ENCODE data around the gene SH3RF3. TPM values are rescaled to one million over a fixed set of nuclear protein-coding genes. Genes with fewer than 3 reads are reported as not detected.

SH3RF3 gene
- total and polyA plus RNA-seq, 10 of the 15 experiments (the other 5 are each of a cell fraction or from before 2014, with no cell fraction given): 0.08 to 8.8 (median 2.3) TPM

GRCh38 chr2:109530712-109531111 lies 401.7 kb downstream of the SH3RF3 start:
- POLR2A ChIA-PET: no interaction called here

GRCh38 chr2:109531221-109531620 lies 402.2 kb downstream of the SH3RF3 start:
- in situ Hi-C loops (cut with MboI) (no loop called here), intact Hi-C loops (cut with micrococcal nuclease; ENCODE audit: unreplicated experiment) (no loop called here)
- Histone ChIP-seq H3K79me2 (ENCODE audit: control insufficient read depth, insufficient read depth, low read length) (no peaks in the 10 kb centered on the region), H3K36me3 (ENCODE audit: control insufficient read depth in 2 of 2, insufficient read depth in 2 of 2, low read length in 1 of 2) (no peaks in the 10 kb centered on the region), H3K27me3 (replicated peaks in 1 of 2; ENCODE audit: control insufficient read depth in 2 of 2, insufficient read depth in 2 of 2, low read length in 1 of 2) (no peaks in the 10 kb centered on the region), H2AFZ (ENCODE audit: control insufficient read depth, low read depth, low read length) (no peak overlapping the region), H3K27ac (ENCODE audit: control insufficient read depth, insufficient read depth) (no peak overlapping the region), H3K9me3 (replicated peaks; ENCODE audit: control insufficient read depth, insufficient read depth, low read length) (no peaks in the 10 kb centered on the region; the same call in 2 of the 3 replicates), H3K4me1 (ENCODE audit: control insufficient read depth, insufficient read depth, low read length) (no peaks in the 10 kb centered on the region), H3K4me3 (no peak overlapping the region), H3K4me2 (ENCODE audit: control insufficient read depth, insufficient read depth) (no peak overlapping the region), H3K9ac (ENCODE audit: control insufficient read depth, insufficient read depth, low read length) (no peak overlapping the region), H4K20me1 (ENCODE audit: control insufficient read depth, insufficient read depth) (no peaks in the 10 kb centered on the region)
- DNase-seq (ENCODE audit: low read depth, low spot score) (no peak), FAIRE-seq (no peak), ATAC-seq (no peak)
- 36% methylated on average over 5 of the region's 5 CpGs for WGBS (ENCODE audit: insufficient coverage, insufficient replicate concordance, low lambda C conversion rate, missing lambda C conversion rate)
- ChIA-PET POLR2A (no interaction called here), RAD21 (ENCODE audit: unreplicated experiment) (interaction anchor here (1.9 kb wide), 1 partner anchor 15 kb away, joined by 8 read pairs; no protein-coding TSS in a partner anchor), CTCF (interaction anchor here (1.5 kb wide), 1 partner anchor 15 kb away, joined by 4 read pairs; no protein-coding TSS in a partner anchor), SMC1A (ENCODE audit: uncharacterized antibody, unreplicated experiment) (no interaction called here)
- BruUV-seq (replicated peaks): no TSS peak
- TF ChIP-seq BMI1 (IDR thresholded peaks at IDR 0.05; ENCODE audit: borderline replicate concordance) (no peak), EZH2 (IDR thresholded peaks at IDR 0.05; ENCODE audit: borderline replicate concordance, control insufficient read depth, low read depth, low read length) (no peak), EGR1 (IDR thresholded peaks at IDR 0.05; ENCODE audit: borderline replicate concordance in 1 of 2, low read depth in 2 of 2, low read length in 2 of 2) (no peak), CREM (IDR thresholded peaks at IDR 0.05; ENCODE audit: low read depth) (no peak), RELB (IDR thresholded peaks at IDR 0.05; ENCODE audit: low read depth) (no peak), ZNF217 (IDR thresholded peaks at IDR 0.05) (no peak)

More at GRCh38 chr2:109530712-109531111, 401.7 kb downstream of the SH3RF3 start:
- Histone ChIP-seq H3K4me3 (no peak overlapping the region), H3K36me3 (ENCODE audit: control insufficient read depth in 2 of 2, insufficient read depth in 2 of 2, low read length in 1 of 2) (no peaks in the 10 kb centered on the region), H2AFZ (ENCODE audit: control insufficient read depth, low read depth, low read length) (no peak overlapping the region), H3K4me1 (ENCODE audit: control insufficient read depth, insufficient read depth, low read length) (no peaks in the 10 kb centered on the region), H4K20me1 (ENCODE audit: control insufficient read depth, insufficient read depth) (no peaks in the 10 kb centered on the region), H3K27me3 (replicated peaks in 1 of 2; ENCODE audit: control insufficient read depth in 2 of 2, insufficient read depth in 2 of 2, low read length in 1 of 2) (no peaks in the 10 kb centered on the region), H3K9ac (ENCODE audit: control insufficient read depth, insufficient read depth, low read length) (no peak overlapping the region), H3K9me3 (replicated peaks; ENCODE audit: control insufficient read depth, insufficient read depth, low read length) (no peaks in the 10 kb centered on the region), H3K27ac (ENCODE audit: control insufficient read depth, insufficient read depth) (no peak overlapping the region), H3K4me2 (ENCODE audit: control insufficient read depth, insufficient read depth) (no peak overlapping the region), H3K79me2 (ENCODE audit: control insufficient read depth, insufficient read depth, low read length) (no peaks in the 10 kb centered on the region)
- in situ Hi-C loops (cut with MboI) (no loop called here), intact Hi-C loops (cut with micrococcal nuclease; ENCODE audit: unreplicated experiment) (no loop called here)
- ATAC-seq (no peak), FAIRE-seq (no peak), DNase-seq (ENCODE audit: low read depth, low spot score) (no peak)
- SMC1A ChIA-PET (ENCODE audit: uncharacterized antibody, unreplicated experiment): no interaction called here
- no peak for TF ChIP-seq SP1 (IDR thresholded peaks at IDR 0.05; ENCODE audit: low read depth, low read length)
- TF ChIP-seq CHD1 (IDR thresholded peaks at IDR 0.05; ENCODE audit: low read depth, low read length): no peak
- no peak for TF ChIP-seq PAX8 (IDR thresholded peaks at IDR 0.05)
- TF ChIP-seq YBX1 (IDR thresholded peaks at IDR 0.05): no peak
- no peak for TF ChIP-seq ATF3 (IDR thresholded peaks at IDR 0.05; ENCODE audit: borderline replicate concordance, extremely low read depth, low read depth, low read length)
- no peak for TF ChIP-seq TCF7 (IDR thresholded peaks at IDR 0.05; ENCODE audit: borderline replicate concordance)
- TF ChIP-seq HCFC1 (IDR thresholded peaks at IDR 0.05; ENCODE audit: low read length): no peak
- no peak for TF ChIP-seq NR2F1 (conservative IDR thresholded peaks at IDR 0.05)
- no peak for TF ChIP-seq IKZF1 (conservative IDR thresholded peaks at IDR 0.05)
- no peak for TF ChIP-seq SMAD1 (IDR thresholded peaks at IDR 0.05; ENCODE audit: low read depth, partially characterized antibody)
- TF ChIP-seq NR2C1 (IDR thresholded peaks at IDR 0.05): no peak
- TF ChIP-seq TCF12 (IDR thresholded peaks at IDR 0.05; ENCODE audit: low read depth, low read length): no peak
- TF ChIP-seq ZSCAN29 (IDR thresholded peaks at IDR 0.05): no peak
- TF ChIP-seq NFYB (IDR thresholded peaks at IDR 0.05; ENCODE audit: insufficient read depth, low read depth, low read length): no peak
- TF ChIP-seq CREB1 (IDR thresholded peaks at IDR 0.05; ENCODE audit: low read depth): no peak
- no peak for TF ChIP-seq SREBF1 (IDR thresholded peaks at IDR 0.05; ENCODE audit: low read length)
- no peak for TF ChIP-seq POLR2A (IDR thresholded peaks at IDR 0.05; ENCODE audit: low read depth, low read length)
- no peak for TF ChIP-seq RUNX3 (IDR thresholded peaks at IDR 0.05; ENCODE audit: low read length)
- RAD21 ChIA-PET (ENCODE audit: unreplicated experiment): interaction anchor here (1.2 to 1.6 kb wide), 2 partner anchors 15 to 204 kb away, joined by 3 to 7 read pairs; no protein-coding TSS in a partner anchor
- 30% methylated on average over 6 of the region's 6 CpGs for WGBS (ENCODE audit: insufficient coverage, insufficient replicate concordance, low lambda C conversion rate, missing lambda C conversion rate)
- BruUV-seq (replicated peaks): no TSS peak
- CTCF ChIA-PET: interaction anchor here (1.5 kb wide), 1 partner anchor 16 kb away, joined by 4 read pairs; no protein-coding TSS in a partner anchor

All from GM12878 (cell line).